IPS-11a (cell line): ENCODE measurements around the gene HMCN2.

Experiments
- H3K4me3 ChIP-seq: one replicate; pipeline ENCODE4 v1.5.1; 2013; ENCODE audit warnings: low read depth, low read length, control low read depth

HMCN2 gene

DNA sequence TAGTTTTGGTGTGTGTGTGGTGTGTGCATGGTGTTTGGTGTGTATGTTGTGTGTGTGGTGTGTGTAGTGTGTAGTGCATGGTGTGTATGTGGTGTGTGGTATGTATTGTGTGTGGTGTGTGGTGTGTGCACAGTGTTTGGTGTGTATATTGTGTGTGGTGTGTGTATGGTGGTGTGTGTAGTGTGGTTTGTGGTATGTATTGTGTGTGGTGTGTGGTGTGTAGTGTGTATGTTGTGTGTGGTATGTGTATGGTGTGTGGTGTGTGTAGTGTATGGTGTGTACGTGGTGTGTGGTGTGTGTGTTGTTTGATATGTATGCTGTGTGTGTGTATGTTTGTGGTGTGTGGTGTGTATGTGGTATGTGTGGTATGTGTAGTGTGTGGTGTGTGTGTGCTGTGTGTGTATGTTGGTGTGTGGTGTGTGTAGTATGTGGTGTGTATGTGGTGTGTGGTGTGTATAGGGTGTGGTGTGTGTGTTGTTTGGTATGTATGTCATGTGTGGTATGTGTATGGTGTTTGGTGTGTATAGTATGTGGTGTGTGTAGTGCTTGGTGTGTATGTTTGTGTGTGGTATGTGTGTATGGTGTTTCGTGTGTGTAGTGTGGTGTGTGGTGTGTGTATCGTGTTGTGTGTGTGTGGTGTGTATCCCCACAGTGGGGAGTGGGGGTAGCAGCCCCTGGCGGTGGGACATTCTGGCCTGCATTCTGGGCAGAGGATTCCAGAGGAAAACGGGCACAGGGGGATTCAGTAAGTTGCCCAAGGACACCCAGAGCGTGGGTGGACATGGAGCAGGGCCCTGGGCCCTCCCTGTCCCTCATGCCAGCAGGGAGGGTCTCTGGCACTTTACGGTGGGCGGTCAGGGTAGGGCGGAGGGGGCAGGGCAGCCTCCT is 79.7 kb downstream of the HMCN2 start:
- no peak overlapping the region for H3K4me3 ChIP-seq

DNA sequence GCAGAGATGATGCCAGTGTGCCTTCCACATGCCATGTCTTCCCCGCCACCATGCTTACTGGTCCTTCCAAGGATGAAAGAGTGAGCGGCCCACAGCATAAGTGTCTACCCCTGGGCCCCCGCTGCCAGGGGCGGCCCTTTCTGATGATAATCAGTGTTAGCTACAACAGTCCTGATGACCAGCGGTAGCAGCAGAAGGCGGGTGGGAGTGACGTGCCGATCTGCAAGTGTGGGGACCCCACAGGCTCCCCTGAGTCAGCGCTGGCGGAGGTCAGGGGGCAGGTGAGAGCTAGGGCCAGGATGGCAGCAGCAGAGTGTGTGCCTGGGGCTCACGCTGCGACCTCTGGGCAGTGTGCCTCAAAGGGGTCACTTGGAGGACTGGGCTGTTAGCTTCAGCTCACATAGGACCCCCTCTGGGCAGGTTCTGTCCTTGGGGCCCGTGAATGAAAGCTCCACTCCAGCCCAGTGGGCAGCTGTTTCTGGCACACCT is 80.4 kb downstream of the HMCN2 start:
- H3K4me3 ChIP-seq, result no peak overlapping the region

DNA sequence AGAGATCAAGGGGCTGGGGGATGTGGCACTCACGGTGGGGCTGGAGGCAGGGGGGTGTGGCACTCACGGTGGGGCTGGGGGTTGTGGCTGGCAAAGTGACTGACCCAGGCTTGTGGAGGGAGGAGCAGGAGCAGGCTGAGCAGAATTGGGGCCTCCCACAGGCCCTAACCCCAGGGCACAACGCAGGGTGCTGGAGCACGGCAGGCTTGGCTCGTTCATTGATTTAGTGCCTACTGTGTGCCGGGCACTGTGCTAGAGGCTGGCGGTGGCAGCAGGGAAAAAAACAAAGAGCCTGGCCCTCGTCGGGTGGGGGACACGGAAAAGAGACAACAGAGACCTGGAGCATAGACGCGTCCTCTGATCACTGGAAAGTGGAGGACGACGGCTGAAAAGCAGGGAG is 80.9 kb downstream of the HMCN2 start:
- H3K4me3 ChIP-seq, result no peak overlapping the region

DNA sequence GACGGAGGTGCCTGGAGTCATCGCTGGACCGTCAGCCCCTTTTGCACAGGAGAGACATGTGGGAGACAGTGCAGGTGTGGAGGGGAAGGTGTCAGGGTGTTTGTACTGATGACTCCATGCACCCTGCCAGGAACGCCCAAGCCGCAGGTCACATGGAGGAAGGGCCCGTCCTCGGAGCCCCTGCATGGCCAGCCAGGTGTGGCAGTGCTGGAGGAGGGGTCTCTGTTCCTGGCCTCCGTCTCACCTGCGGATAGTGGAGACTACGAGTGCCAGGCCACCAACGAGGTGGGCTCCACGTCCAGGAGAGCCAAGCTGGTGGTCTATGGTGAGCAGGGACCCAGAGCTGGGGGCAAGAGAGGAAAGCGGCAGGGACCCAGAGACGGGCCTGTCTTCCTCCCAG is 81.5 kb downstream of the HMCN2 start:
- no peak overlapping the region for H3K4me3 ChIP-seq

DNA sequence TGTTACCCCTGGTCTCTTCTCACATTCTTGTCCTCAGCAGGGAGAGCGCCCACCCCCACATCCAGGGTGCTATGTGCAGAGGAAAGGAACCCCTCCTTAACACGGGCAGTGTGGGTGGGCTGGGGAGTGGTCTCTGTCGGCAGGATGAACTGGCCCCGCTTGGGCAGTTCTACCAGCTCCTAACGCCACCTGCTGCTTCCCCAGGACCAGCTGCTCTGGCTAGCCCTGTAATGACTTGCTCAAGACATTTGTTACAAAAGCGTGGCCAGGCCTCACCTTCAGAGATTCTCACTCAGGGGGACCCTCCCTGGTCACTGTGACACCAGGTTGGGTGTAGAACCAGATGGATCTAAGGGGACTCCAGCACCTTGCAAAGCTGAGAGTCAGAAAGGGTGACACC is 82.4 kb downstream of the HMCN2 start:
- no peak overlapping the region for H3K4me3 ChIP-seq

DNA sequence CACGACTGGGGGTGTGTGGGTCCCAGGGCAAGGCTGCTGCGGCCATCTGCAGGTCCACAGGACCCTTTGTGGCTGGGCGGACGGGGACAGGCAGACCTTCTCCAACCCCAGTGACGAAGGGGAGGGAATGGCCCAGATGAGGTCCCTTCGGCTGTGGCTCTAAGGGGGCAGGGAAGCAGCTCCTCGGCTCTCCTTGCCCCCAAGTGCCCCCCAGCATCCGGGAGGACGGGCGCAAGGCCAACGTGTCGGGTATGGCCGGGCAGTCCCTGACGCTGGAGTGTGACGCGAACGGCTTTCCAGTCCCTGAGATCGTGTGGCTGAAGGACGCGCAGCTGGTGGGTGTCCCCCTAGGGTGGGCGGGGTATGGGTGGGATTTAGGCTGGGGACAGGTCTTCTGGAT is 82.8 kb downstream of the HMCN2 start:
- H3K4me3 ChIP-seq, result no peak overlapping the region

DNA sequence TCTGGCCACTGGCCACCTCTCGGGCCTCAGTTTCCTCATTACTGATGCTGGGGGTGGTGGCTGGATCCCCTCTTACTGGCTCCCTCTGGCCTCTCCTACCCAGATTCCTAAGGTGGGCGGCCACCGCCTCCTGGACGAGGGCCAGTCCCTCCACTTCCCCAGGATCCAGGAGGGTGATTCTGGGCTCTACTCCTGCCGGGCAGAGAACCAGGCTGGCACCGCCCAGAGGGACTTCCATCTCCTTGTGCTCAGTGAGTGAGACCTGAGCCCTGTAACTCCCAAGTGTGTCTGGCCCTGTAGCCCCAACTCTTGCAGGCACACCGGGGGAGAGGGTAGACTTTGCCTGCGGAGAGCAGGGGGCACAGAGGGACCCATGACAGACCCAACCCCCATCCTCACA is 83.3 kb downstream of the HMCN2 start:
- H3K4me3 ChIP-seq, result no peak overlapping the region

DNA sequence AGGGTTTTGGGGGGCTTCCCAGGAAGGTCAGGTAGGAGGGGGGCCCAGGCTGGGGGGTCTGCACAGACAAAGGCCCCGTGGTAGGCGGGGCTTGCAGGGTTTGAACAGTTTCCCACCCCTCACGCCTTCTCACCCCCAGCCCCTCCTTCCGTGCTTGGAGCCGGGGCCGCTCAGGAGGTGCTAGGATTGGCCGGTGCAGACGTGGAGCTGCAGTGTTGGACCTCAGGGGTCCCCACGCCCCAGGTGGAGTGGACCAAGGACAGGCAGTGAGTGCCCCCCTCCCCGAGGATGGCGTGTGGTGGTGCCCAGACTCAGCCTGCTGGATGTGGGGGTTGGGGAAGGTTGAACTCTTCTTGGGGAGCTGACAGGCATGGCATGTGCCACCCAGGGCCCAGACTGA is 83.8 kb downstream of the HMCN2 start:
- no peak overlapping the region for H3K4me3 ChIP-seq

DNA sequence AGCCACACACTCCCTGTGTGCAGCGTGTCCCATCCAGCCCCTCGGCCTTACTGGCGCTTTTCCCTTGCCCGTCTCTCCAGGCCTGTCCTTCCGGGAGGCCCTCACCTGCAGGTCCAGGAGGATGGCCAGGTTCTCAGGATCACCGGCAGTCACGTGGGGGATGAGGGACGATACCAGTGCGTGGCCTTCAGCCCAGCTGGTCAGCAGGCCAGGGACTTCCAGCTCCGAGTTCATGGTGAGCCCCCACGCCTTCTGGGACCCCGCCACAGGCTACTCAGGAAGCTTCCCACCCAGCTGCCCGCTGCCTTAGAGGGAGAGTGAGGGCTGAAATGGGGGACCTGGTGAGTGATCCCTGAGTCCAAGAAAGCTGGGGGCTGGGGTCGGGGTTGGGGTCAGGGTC is 85.8 kb downstream of the HMCN2 start:
- H3K4me3 ChIP-seq, result no peak overlapping the region

DNA sequence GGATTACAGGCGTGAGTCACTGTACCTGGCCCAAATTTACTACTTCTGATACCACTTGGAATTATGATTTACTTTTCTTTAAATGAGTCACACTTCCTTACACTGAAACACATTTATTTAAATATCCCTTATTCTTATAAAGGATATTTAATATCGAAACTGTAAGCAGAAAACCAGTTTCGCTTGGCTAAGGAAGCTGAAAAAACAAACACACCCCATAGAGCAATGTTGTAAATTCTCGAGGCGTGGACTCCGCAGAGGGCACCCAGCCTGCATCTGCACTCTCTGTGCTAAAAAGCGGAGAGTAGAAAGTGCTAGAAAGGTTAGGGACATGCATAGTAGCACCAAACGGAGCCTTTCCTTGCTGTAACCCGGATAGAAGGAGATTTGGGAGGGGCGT is 86.5 kb downstream of the HMCN2 start:
- no peak overlapping the region for H3K4me3 ChIP-seq

DNA sequence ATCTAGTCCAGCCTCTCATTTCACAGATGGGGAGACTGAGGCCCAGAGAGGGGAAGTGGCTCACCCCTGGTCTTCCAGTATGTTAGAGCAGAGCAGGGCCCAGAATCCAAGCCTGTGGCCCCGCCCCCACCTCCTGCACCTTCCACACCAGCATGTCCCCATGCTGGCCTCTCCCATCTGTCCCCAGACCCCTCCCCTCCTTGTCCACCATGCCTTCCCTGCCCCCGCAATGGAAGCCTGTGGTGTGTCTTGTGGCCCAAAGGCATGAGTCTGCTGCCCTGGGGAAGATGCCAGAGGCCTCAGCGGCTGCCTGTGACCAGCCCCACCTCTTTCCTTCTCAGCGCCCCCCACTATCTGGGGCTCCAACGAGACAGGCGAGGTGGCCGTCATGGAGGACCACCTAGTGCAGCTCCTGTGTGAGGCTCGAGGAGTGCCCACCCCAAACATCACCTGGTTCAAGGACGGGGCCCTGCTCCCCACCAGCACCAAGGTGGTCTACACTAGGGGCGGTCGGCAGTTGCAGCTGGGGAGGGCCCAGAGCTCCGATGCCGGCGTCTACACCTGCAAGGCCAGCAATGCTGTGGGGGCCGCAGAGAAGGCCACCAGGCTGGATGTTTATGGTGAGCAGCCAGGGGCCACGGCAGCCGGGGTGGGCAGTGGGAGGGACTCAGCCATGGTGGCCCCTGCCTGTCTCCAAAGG is 87.2 kb downstream of the HMCN2 start:
- H3K4me3 ChIP-seq, result no peak overlapping the region

DNA sequence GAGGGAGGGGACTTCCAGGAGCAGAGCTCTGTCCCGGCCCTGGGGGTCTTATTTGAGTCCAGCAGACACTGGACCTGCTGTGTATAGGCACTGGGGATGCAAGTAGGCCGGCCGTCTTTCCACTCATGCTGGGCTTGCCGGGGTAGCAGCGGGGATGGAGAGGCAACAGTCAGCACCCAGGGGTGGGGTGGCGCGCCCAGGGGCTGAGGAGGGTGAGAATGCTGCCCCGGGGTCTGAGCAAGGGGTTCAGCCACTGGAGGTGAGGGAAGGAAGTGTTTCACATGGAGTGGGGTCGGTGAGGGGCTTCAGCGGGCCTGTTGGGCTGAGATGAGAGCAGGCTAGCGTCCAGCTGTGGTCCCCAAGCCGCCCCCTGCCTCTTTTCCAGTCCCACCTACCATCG is 88.8 kb downstream of the HMCN2 start:
- no peak overlapping the region for H3K4me3 ChIP-seq

DNA sequence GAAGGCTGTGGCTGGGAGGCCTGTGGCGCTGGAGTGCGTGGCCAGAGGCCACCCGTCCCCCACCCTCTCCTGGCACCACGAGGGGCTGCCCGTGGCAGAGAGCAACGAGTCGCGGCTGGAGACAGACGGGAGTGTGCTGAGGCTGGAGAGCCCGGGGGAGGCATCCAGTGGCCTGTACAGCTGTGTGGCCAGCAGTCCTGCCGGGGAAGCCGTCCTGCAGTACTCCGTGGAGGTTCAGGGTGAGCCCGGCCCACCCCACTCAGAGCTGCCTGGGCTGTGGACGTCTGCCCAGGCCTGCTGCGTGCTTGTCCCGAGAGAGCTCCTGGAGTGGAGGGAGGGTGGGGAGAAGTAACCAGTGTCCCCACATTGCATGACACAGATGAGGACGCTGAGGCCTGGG is 89.2 kb downstream of the HMCN2 start:
- no peak overlapping the region for H3K4me3 ChIP-seq

DNA sequence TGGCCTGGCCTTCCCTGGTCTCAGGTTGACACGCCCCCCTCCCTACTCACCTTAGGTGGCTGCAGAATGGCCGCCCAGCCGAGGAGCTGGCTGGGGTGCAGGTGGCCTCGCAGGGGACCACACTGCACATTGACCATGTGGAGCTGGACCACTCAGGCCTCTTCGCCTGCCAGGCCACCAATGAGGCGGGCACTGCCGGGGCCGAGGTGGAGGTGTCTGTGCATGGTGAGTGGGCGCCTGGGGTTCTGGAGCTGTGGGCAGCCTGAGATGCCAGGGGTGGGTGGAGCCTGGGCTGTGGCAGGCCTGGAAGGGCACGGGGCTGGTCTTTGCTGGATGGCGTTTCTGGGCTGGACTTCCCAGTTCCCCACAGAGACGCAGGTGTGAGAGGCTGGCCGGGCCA is 90.5 kb downstream of the HMCN2 start:
- no peak overlapping the region for H3K4me3 ChIP-seq

DNA sequence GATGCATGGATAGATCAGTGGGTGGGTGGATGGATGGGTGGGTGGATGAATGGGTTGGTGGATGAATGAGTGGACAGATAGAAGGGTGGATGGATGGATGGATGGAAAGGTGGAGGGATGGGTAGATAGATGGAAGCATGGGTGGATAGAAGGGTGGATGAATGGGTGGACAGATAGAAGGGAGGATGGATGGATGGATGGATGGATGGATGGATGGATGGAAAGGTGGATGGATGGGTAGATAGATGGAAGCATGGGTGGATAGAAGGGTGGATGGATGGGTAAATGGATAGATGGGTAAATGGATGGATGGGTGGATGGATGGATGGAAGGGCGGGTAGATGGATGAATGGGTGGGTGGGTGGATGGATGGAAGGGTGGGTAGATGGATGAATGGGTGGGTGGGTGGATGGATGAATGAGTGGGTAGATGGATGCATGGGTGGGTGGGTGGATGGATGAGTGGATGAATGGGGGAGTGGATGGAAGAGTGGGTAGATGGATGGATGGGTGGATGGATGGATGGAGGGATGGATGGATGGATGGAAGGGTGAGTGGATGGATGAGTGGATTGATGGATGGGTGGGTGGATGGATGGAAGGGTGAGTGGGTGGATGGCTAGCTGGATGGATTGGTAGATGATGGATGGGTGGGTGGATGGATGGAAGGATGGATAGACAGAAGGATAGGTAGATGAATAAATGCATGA is 91.5 kb downstream of the HMCN2 start:
- no peak overlapping the region for H3K4me3 ChIP-seq

DNA sequence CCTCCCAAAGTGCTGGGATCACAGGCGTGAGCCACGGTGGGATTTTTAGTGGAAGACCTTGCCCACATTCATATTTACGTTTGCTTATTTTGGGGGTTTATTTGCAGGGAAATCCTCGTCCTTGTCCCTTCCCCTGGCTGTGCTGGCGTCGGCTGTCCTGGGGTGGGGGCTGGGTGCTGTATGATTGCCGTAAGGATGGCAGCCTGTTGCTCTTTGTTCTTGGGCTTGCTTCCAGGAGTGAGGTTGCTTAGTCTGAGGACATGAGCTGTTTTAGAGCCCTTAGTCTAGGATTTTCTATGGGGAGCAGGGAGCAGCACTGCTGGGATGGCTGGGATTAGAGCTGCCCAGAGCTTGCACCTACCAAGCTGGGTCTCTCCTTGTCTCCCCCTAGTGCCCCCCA is 93.4 kb downstream of the HMCN2 start:
- no peak overlapping the region for H3K4me3 ChIP-seq

DNA sequence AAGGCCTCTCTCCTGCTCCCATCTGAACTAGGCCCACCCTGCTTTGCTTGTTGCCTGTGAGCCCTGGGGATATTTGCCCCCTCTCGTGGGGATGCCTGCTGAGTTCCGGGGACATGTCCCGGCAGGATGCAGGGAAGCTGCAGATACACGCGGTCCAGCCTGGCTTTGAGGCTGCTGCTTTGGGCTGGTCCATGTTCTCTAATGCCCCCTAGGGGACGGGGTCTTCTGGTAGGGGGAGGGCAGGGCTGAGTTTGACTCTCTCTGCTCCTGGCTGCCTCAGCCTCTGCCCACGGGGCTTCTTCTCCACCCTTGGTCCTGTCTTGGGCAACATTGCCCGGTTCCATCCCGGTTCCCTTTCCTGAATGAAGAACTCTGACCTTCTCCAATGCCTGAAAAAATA is 94.3 kb downstream of the HMCN2 start:
- no peak overlapping the region for H3K4me3 ChIP-seq

DNA sequence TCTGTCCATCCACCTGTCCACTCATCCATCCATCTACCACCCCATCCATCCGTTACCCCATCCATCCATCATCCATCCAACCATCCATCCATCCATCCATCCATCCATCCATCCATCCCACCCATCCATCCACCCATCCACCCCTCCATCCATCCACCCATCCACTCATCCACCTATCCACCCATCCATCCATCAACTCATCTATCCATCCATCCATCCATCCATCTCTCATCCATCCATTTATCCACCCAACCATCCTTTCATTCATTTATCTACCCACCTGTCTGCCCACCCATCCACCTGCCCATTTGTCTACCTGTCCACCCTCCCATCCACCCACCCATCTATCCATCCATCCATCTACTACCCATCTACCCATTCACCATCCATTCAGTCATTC is 95.1 kb downstream of the HMCN2 start:
- H3K4me3 ChIP-seq, result no peak overlapping the region

DNA sequence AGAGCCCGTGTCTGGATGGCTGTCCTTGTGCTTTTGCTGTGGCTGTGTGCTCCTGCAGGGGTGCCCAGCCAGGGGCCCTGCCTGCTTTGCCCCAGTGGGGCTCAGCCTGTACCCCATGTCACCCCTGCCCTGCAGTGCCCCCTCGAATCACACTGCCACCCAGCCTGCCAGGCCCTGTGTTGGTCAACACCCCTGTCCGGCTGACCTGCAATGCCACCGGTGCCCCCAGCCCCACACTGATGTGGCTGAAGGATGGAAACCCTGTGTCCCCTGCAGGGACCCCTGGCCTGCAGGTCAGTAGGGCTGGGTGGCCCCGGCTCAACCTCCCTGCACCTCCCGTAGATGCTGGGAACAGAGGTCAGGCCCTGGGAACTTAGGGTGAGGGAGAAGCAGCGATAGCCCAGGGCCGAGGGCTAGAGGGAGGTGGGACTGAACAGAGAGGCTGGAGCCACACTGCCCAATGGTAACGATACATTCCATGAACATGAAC is 96.4 kb downstream of the HMCN2 start:
- H3K4me3 ChIP-seq, result no peak overlapping the region

DNA sequence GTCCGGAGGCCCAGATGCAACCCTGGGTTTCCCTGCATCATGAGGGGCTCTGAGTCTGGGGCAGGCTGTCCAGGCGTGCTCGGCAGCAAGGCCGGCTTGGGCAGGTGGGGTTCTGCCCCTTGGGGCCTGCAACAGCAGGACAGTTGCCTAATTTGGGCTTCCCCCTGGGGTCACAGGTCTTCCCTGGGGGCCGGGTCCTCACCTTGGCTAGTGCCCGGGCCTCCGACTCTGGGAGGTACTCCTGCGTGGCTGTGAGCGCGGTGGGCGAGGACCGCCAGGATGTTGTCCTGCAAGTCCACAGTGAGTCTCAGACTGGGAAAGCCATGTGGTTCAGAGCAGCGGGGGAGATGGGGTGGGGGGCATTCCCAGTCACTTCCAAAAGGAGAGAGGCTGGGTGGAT is 97.1 kb downstream of the HMCN2 start:
- no peak overlapping the region for H3K4me3 ChIP-seq

DNA sequence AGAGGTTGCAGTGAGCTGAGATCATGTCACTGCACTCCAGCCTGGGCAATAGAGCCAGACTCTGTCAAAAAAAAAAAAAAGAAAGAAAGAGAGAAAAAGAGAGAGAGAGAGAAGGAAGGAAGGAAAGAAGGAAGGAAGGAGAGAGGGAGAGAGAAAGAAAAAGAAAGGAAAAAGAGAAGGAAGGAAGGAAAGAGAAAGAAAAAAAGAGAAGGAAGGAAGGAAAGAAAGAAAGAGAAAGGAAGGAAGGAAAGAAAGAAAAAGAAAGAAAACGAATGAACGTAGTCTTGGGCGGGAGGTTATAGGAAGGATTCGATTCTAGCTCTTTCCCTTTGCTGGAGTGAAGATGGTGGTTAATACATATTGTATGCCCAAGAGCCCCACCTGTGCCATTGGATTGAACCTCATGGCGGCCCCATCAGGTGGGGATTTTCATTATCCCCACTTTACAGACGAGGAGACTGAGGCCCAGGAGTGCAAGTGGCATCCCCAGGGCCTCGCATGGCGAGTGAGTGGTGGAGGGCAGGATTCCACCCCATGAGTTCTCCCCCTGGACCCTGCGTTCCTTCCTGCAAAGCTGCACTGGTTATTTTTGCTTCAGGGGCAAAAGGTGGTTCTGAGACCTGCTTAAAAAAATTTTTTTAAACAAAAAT is 98.3 kb downstream of the HMCN2 start:
- no peak overlapping the region for H3K4me3 ChIP-seq
